Globus pallidus (tissue), 1 donor: ENCODE measurements around the gene STARD5.

ENCODE experiments used
- DNase-seq: peaks from one replicate; pipeline ENCODE4 v3.0.0-alpha.2; 2015; ENCODE audit warnings: low spot score

The STARD5 gene

GRCh38 chr15:81274255-81274654 is 49.7 kb downstream of the STARD5 start:
- no peak for DNase-seq

GRCh38 chr15:81273855-81274254 is 50.1 kb downstream of the STARD5 start:
- no peak for DNase-seq

- no peak for DNase-seq
These were observed 50.7 kb downstream of the STARD5 start for GRCh38 chr15:81273200-81273599.

- DNase-seq: no peak
These were observed 51.9 kb downstream of the STARD5 start for GRCh38 chr15:81271761-81272644.

GRCh38 chr15:81270781-81271491 is 53.0 kb downstream of the STARD5 start:
- DNase-seq: no peak

- no peak for DNase-seq
These were observed 53.8 kb downstream of the STARD5 start for GRCh38 chr15:81270188-81270587.

GRCh38 chr15:81268881-81269601 is 54.9 kb downstream of the STARD5 start:
- DNase-seq: no peak

- DNase-seq: no peak
These were observed 55.6 kb downstream of the STARD5 start for GRCh38 chr15:81268340-81268739.

GRCh38 chr15:81265944-81266775 is 57.8 kb downstream of the STARD5 start:
- DNase-seq: peak; percentile 77

GRCh38 chr15:81265256-81265943 is 58.5 kb downstream of the STARD5 start:
- DNase-seq: no peak

GRCh38 chr15:81264072-81264857 is 59.7 kb downstream of the STARD5 start:
- DNase-seq: no peak

GRCh38 chr15:81263477-81263876 is 60.5 kb downstream of the STARD5 start:
- no peak for DNase-seq

GRCh38 chr15:81261172-81261811 is 62.6 kb downstream of the STARD5 start:
- no peak for DNase-seq

GRCh38 chr15:81259760-81260298 is 64.1 kb downstream of the STARD5 start:
- DNase-seq: no peak
